ENCODE measurements around the gene MLLT3. TPM values are rescaled to one million over a fixed set of nuclear protein-coding genes. Genes with fewer than 3 reads are reported as not detected.

MLLT3 gene
- total and polyA plus RNA-seq, 2 of the 8 experiments (the other 6 are each of a cell fraction or from before 2014, with no cell fraction given): 5.9 to 9.6 TPM

GRCh38 chr9:20376731-20377375, 245.4 kb downstream of the MLLT3 start:
- Histone ChIP-seq H3K79me2 (ENCODE audit: control insufficient read depth in 1 of 2, insufficient read depth in 2 of 2, low read length in 2 of 2) (no peaks in the 10 kb centered on the region), H3K4me1 (replicated peaks in 1 of 4; ENCODE audit: control insufficient read depth in 3 of 4, insufficient read depth in 4 of 4, low read length in 3 of 4) (no peaks in the 10 kb centered on the region), H3K9ac (replicated peaks in 1 of 4; ENCODE audit: extremely low read depth in 1 of 4, low read depth in 3 of 4, low read length in 3 of 4) (no peak overlapping the region), H2BK5ac (ENCODE audit: low read depth, low read length) (no peak overlapping the region), H3K27me3 (replicated peaks in 1 of 4; ENCODE audit: control insufficient read depth in 3 of 4, extremely low read depth in 1 of 4, insufficient read depth in 3 of 4, low read length in 3 of 4) (no peaks in the 10 kb centered on the region), H3K14ac (ENCODE audit: insufficient read length) (no peak overlapping the region), H3K4me3 (ENCODE audit: extremely low read depth in 1 of 4, insufficient read depth in 2 of 4, low read depth in 3 of 4, low read length in 4 of 4) (no peak overlapping the region), H2AK5ac (ENCODE audit: low read depth, low read length) (no peak overlapping the region), H3K4ac (replicated peaks; ENCODE audit: insufficient read length, low read depth, low read length) (no peak overlapping the region), H3K18ac (ENCODE audit: extremely low read depth, low read length) (no peak overlapping the region), H3K56ac (replicated peaks; ENCODE audit: insufficient read length, low read depth, low read length) (no peak overlapping the region), H3K79me1 (ENCODE audit: low read depth, low read length) (no peaks in the 10 kb centered on the region), H4K20me1 (replicated peaks in 1 of 2; ENCODE audit: control insufficient read depth in 1 of 2, insufficient read depth in 2 of 2, low read length in 2 of 2) (no peaks in the 10 kb centered on the region), H3K36me3 (ENCODE audit: control insufficient read depth in 2 of 4, insufficient read depth in 4 of 4, low read length in 3 of 4) (no peaks in the 10 kb centered on the region), H4K5ac (ENCODE audit: insufficient read length, low read depth, low read length) (no peak overlapping the region), H2BK120ac (replicated peaks; ENCODE audit: low read depth, low read length) (no peak overlapping the region), H2BK12ac (ENCODE audit: low read depth, low read length) (no peak overlapping the region), H4K8ac (ENCODE audit: extremely low read depth, insufficient read depth, low read length) (no peak overlapping the region), H4K91ac (replicated peaks; ENCODE audit: insufficient read length, low read length) (no peak overlapping the region), H3K27ac (ENCODE audit: low read depth, low read length) (no peak overlapping the region), H3K4me2 (ENCODE audit: insufficient read depth in 1 of 2, low read depth in 2 of 2, low read length in 2 of 2) (no peak overlapping the region), H2BK20ac (ENCODE audit: low read length) (no peak overlapping the region), H3K23ac (ENCODE audit: insufficient read length) (no peak overlapping the region), H3K9me3 (ENCODE audit: insufficient read depth in 2 of 2, low read depth in 1 of 2, low read length in 1 of 2) (no peaks in the 10 kb centered on the region), H3K23me2 (ENCODE audit: low read depth, low read length) (no peaks in the 10 kb centered on the region), H2AFZ (ENCODE audit: low read length) (no peak overlapping the region), H2BK15ac (ENCODE audit: low read length) (no peak overlapping the region)
- 87% methylated on average over 4 of the region's 4 CpGs; no CpG with 5 or more reads in 1 of the 2 experiments for WGBS, 2 experiments (ENCODE audit: extremely low coverage in 1 of 2, insufficient coverage in 1 of 2, insufficient read length in 1 of 2, insufficient replicate concordance in 2 of 2, low coverage in 1 of 2, low lambda C conversion rate in 2 of 2, missing lambda C conversion rate in 1 of 2)
- ChIA-PET CTCF (ENCODE audit: partially characterized antibody) (interaction anchor here (0.6 to 2.1 kb wide), 3 partner anchors 17 to 565 kb away, joined by 3 to 6 read pairs (median 5); no protein-coding TSS in a partner anchor), POLR2A (ENCODE audit: partially characterized antibody) (no interaction called here)
- DNase-seq (ENCODE audit: low read depth in 1 of 2, low spot score in 2 of 2) (no peak), FAIRE-seq (no peak)
- TF ChIP-seq MAFK (IDR thresholded peaks at IDR 0.05; ENCODE audit: low read depth, low read length) (no peak), TAF1 (IDR thresholded peaks at IDR 0.05; ENCODE audit: low read depth, low read length) (no peak), RFX5 (IDR thresholded peaks at IDR 0.05; ENCODE audit: borderline replicate concordance, low read depth, low read length) (no peak), ZNF274 (IDR thresholded peaks at IDR 0.05; ENCODE audit: borderline replicate concordance, extremely low read depth, low read length) (no peak), POLR2A (IDR thresholded peaks at IDR 0.05; ENCODE audit: control extremely low read depth in 1 of 2, low read depth in 2 of 2, low read length in 2 of 2) (no peak), CREB1 (IDR thresholded peaks at IDR 0.05) (no peak), RNF2 (IDR thresholded peaks at IDR 0.05; ENCODE audit: borderline replicate concordance, low read depth, low read length, missing control alignments, poor library complexity, severe bottlenecking) (no peak), SUZ12 (IDR thresholded peaks at IDR 0.05; ENCODE audit: low read length) (no peak), CTCF (IDR thresholded peaks at IDR 0.05; ENCODE audit: control extremely low read depth in 1 of 3, insufficient read depth in 1 of 3, low read depth in 1 of 3, low read length in 3 of 3) (no peak), SIRT6 (IDR thresholded peaks at IDR 0.05; ENCODE audit: low read length) (no peak), TEAD4 (IDR thresholded peaks at IDR 0.05; ENCODE audit: low read depth, low read length) (no peak), CHD2 (IDR thresholded peaks at IDR 0.05; ENCODE audit: low read length) (no peak)

Measured in H1 (cell line).